ENCODE data around the gene ZNF324B. TPM values are rescaled to one million over a fixed set of nuclear protein-coding genes. Genes with fewer than 3 reads are reported as not detected.

The ZNF324B gene
- total and polyA plus RNA-seq, 2 of the 8 experiments (the other 6 are each of a cell fraction or from before 2014, with no cell fraction given) = 2.9 to 6.0 TPM

DNA sequence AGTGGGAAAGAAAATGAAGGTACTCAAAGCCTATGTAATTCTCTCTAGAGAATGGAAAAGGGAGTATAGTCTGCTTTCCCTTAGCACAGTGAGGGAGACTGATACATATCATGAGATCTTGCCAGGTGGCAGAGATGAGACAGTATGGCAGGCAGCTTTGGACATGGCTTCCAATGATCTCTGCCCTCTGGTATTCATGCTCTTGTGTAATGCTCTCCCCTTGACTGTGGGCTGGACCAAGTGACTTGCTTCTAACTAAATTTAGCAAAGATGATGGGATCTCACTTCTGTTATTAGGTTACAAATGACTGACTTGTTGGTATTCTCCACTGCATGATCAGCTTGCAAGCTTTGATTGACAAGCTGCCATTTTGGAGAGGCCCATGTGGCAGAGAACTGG, 21.7 kb upstream of the ZNF324B start (continued):
- TF ChIP-seq, protein P1, sequence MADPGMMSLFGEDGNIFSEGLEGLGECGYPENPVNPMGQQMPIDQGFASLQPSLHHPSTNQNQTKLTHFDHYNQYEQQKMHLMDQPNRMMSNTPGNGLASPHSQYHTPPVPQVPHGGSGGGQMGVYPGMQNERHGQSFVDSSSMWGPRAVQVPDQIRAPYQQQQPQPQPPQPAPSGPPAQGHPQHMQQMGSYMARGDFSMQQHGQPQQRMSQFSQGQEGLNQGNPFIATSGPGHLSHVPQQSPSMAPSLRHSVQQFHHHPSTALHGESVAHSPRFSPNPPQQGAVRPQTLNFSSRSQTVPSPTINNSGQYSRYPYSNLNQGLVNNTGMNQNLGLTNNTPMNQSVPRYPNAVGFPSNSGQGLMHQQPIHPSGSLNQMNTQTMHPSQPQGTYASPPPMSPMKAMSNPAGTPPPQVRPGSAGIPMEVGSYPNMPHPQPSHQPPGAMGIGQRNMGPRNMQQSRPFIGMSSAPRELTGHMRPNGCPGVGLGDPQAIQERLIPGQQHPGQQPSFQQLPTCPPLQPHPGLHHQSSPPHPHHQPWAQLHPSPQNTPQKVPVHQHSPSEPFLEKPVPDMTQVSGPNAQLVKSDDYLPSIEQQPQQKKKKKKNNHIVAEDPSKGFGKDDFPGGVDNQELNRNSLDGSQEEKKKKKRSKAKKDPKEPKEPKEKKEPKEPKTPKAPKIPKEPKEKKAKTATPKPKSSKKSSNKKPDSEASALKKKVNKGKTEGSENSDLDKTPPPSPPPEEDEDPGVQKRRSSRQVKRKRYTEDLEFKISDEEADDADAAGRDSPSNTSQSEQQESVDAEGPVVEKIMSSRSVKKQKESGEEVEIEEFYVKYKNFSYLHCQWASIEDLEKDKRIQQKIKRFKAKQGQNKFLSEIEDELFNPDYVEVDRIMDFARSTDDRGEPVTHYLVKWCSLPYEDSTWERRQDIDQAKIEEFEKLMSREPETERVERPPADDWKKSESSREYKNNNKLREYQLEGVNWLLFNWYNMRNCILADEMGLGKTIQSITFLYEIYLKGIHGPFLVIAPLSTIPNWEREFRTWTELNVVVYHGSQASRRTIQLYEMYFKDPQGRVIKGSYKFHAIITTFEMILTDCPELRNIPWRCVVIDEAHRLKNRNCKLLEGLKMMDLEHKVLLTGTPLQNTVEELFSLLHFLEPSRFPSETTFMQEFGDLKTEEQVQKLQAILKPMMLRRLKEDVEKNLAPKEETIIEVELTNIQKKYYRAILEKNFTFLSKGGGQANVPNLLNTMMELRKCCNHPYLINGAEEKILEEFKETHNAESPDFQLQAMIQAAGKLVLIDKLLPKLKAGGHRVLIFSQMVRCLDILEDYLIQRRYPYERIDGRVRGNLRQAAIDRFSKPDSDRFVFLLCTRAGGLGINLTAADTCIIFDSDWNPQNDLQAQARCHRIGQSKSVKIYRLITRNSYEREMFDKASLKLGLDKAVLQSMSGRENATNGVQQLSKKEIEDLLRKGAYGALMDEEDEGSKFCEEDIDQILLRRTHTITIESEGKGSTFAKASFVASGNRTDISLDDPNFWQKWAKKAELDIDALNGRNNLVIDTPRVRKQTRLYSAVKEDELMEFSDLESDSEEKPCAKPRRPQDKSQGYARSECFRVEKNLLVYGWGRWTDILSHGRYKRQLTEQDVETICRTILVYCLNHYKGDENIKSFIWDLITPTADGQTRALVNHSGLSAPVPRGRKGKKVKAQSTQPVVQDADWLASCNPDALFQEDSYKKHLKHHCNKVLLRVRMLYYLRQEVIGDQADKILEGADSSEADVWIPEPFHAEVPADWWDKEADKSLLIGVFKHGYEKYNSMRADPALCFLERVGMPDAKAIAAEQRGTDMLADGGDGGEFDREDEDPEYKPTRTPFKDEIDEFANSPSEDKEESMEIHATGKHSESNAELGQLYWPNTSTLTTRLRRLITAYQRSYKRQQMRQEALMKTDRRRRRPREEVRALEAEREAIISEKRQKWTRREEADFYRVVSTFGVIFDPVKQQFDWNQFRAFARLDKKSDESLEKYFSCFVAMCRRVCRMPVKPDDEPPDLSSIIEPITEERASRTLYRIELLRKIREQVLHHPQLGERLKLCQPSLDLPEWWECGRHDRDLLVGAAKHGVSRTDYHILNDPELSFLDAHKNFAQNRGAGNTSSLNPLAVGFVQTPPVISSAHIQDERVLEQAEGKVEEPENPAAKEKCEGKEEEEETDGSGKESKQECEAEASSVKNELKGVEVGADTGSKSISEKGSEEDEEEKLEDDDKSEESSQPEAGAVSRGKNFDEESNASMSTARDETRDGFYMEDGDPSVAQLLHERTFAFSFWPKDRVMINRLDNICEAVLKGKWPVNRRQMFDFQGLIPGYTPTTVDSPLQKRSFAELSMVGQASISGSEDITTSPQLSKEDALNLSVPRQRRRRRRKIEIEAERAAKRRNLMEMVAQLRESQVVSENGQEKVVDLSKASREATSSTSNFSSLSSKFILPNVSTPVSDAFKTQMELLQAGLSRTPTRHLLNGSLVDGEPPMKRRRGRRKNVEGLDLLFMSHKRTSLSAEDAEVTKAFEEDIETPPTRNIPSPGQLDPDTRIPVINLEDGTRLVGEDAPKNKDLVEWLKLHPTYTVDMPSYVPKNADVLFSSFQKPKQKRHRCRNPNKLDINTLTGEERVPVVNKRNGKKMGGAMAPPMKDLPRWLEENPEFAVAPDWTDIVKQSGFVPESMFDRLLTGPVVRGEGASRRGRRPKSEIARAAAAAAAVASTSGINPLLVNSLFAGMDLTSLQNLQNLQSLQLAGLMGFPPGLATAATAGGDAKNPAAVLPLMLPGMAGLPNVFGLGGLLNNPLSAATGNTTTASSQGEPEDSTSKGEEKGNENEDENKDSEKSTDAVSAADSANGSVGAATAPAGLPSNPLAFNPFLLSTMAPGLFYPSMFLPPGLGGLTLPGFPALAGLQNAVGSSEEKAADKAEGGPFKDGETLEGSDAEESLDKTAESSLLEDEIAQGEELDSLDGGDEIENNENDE (IDR thresholded peaks at IDR 0.05; ENCODE audit: insufficient replicate concordance, low read length) = no peak
- TF ChIP-seq TEAD4 (IDR thresholded peaks at IDR 0.05; ENCODE audit: low read depth, low read length) (no peak), CBX5 (IDR thresholded peaks at IDR 0.05; ENCODE audit: low read depth, low read length) (no peak), SRF (IDR thresholded peaks at IDR 0.05; ENCODE audit: low read depth, low read length) (no peak), SIRT6 (IDR thresholded peaks at IDR 0.05; ENCODE audit: low read length) (no peak), BCL11A (IDR thresholded peaks at IDR 0.05; ENCODE audit: low read depth in 2 of 2, low read length in 2 of 2) (no peak)
- TF ChIP-seq, protein P2, sequence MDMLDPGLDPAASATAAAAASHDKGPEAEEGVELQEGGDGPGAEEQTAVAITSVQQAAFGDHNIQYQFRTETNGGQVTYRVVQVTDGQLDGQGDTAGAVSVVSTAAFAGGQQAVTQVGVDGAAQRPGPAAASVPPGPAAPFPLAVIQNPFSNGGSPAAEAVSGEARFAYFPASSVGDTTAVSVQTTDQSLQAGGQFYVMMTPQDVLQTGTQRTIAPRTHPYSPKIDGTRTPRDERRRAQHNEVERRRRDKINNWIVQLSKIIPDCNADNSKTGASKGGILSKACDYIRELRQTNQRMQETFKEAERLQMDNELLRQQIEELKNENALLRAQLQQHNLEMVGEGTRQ (IDR thresholded peaks at IDR 0.05; ENCODE audit: low read length) = no peak
- TF ChIP-seq, protein P3, sequence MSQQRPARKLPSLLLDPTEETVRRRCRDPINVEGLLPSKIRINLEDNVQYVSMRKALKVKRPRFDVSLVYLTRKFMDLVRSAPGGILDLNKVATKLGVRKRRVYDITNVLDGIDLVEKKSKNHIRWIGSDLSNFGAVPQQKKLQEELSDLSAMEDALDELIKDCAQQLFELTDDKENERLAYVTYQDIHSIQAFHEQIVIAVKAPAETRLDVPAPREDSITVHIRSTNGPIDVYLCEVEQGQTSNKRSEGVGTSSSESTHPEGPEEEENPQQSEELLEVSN (IDR thresholded peaks at IDR 0.05) = no peak

Measured in H1 (cell line).